IPS DF 4.7 (cell line): ENCODE data around the gene WAS.
A peak's percentile ranks its signal among the peaks of the same experiment; 100 is the strongest.

Source experiments
- DNase-seq: peaks from one replicate; pipeline ENCODE4 v3.0.0-alpha.2; 2013; ENCODE audit warnings: low spot score; ENCODE audit errors: extremely low read depth

Gene WAS

GRCh38 chrX:48711162-48711928 lies 27.7 kb downstream of the WAS start:
- no peak for DNase-seq

- no peak for DNase-seq
Measured at GRCh38 chrX:48711929-48712505, 28.4 kb downstream of the WAS start.

DNA sequence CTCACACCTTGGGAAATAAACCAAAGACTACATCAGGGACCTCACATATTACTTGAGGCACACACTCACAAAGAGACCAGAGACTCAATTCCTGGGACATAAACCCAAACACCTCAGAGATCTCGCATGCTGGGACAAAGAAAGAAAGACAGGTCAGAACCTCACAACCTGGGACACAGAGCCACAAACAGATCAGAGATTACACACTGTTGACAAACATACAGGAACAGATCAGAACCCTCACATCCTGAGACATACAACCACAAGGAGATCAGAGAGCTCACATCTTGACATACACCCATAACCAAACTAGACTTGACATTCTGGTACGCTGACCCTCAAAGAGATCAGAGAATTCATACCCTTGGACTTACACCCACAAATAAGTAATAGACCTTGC lies 30.2 kb downstream of the WAS start:
- no peak for DNase-seq

DNA sequence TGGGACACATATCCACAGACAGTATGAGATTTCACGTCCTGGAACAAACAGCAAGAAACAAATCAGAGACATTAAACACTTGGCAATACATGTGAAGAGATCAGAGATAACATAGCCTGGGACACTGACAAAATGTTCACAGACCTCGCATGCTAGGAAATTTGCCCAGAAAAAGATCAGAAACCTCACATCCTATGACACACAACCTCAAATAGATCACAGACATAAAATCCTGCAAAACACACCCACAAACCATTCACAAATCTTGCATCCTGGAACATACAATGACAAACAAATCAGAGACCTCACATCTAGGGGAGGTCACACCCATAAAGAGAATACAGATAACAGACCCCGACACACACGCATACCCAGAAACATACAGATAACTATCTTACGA lies 31.0 kb downstream of the WAS start:
- no peak for DNase-seq

DNA sequence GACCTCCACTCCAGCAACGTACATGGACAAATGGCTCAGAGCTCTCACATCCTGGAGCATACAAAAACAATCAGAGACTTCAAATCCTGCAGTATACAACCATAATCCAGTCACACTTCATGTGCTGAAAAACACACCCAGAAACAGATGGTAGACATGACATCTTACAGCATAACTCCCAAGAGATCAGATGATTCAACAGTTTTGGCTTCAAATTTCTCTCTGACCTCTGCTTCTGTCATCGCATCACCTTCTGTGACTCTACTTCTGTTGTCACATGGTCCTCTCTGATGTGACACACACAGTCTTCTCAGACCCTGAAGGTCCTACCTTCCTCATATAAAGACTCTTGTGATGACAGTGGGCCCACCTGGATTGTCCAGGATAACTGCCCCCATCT lies 31.5 kb downstream of the WAS start:
- DNase-seq: no peak

DNA sequence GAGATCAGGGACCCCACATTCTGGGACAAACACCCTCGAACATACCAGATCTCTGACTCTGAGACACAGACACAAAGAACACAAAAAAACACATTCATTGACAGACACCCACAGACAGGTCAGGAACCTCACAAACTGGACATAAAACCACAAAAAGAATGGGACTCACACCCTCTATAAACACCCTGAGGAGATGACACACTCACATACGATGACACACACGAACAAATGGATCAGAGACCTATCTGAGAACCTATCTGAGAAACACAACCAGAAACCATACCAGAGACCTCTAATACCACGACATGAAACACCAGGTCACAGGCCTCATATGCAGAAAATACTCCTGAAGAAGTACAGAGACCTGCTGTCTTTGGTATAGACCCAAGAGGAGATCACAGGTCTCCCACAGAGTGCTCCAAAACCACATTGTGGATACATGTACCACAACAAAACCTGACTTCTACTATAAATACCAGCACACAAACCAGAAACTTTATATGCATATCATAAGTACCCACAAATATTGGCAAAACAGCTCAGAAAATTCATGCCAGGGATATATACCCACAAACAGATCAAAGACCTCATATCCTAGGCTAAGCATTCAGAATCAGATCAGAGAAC lies 32.4 kb downstream of the WAS start:
- DNase-seq: no peak

DNA sequence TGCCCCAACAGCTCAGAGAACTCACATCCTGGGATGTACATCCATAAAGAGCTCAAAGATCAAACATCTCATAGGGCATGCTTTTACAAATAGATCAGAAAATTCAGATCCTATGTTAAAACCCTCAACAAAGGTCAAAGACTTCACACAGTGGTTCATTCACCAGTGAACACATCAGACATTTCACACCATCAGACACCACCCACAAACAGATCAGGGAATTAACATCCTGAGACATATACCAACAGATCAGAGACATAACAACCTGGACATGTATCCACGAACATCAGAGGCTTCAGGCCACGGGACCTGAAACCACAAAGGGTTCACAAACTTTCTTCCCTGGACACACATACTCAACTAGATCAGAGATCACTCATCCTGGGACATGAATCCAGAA lies 36.4 kb downstream of the WAS start:
- no peak for DNase-seq

- no peak for DNase-seq
Measured at GRCh38 chrX:48720577-48721250, 37.1 kb downstream of the WAS start.

DNA sequence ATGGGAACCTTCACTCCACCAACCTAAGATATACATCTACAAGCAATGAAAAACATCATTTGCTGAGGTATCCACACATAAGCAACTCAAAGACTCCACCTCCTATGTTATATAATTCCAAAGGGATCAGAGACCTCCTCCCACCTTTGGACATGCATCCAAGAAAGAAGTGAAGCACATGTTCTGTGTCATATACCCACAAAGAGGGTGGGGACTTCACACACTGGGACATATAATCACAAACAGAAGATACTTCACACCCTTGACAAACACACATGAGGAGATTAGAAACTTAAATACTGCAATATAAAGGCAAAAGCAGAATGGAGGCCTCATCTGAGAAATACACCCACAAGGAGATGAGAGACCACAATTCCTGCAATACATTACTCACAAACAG lies 38.3 kb downstream of the WAS start:
- DNase-seq: no peak

DNA sequence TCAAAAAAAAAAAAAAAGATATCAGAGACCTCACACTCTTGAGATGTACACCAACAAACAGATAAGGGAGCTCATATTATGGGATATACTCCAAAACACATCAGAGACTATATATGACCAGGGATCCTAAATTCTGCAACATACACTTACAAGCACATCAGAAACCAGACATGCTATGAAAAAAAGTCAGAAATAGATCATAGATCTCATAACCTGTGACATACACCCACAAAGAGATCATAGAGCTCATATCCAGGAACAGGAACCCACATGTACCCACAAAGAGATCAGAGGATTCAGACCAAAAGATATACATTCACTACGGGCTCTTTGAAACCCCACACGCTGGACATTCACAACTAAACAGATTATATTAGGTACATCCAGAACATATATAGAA lies 43.0 kb downstream of the WAS start:
- no peak for DNase-seq

DNA sequence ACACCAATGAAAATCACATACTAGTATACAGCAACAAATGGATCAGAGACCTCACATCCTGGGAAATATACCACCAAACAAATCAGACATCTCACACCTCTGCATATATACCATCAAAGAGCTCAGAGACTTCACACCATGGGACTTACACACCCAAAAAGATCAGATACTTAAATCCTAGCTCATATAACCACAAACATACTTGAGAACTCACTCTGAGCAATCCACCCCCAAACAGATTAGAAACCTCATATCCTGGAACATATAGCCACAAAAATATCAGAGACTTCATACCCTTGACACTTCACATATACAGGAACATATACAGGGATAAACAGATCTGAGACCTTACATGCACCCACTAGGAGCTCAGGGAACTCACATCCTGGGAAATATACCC lies 45.1 kb downstream of the WAS start:
- DNase-seq: no peak

DNA sequence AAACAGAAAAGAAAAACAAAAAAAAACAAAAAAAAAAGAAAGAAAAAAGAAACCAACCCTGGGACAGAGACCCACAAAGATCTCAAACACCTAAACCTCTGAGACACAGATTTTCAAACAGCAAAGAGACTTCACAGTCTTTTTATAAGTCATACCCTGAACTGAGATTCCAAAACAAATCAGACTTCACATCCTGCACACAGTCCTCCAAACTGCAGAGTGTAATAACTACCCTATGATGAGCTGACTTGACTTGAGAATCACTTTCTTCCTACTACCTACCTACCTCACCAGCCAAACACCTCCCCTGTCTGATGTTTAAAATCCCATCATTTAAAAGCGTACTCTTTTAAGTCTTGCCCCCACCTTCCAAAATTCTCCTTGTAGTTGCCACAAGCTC lies 52.7 kb downstream of the WAS start:
- no peak for DNase-seq

DNA sequence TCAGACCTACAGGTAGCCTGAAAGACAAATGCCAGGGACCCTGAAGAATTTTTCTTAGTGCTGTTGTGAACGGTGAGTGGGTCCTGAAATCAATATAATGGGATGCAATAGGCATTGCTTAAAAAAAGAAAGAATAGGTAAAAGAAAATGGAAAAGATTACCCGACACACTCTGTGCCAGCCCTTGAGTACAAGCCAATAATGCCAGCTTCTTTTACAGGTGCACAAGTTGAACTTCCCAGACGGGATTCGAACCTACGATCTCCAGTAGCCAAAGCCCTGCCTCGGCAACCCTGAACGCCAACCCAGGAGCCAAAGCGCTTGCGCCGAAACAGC lies 53.2 kb downstream of the WAS start:
- no peak for DNase-seq

DNA sequence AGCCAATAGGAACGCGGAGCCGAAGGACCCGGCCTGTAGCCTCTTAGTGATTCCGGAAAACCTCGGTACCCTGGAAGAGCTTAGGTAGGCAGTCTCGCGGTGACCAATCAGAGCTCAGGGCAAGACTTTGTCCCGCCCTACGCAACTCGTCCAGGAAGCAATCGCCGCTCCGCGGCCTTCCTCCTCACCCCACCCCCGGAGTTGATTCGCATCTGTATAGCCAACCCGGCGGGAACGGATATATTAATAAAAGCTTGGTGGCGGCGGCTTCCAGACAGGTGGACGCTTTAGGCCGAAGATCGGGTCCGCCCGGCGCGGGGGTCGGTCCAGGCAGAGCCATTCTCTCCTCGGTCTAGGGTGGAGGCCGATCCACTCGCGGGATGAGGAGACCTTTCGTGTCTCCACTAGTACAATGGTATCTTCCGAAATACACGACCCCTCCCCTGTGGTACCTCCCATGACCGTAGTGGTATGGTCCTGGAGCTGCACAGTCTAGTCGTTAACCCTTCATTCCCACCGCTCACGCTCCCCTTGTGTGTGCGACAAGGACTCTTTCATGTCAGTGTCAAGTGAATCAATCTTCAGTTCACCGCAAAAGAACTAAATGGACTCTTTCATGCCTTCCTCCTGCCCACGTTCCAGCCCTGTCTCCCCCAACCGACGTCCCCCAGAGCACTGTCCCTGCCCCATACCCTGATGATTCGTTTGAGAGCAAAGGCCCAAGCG lies 53.8 kb downstream of the WAS start:
- DNase-seq: peak; percentile 84

GRCh38 chrX:48737940-48738339 lies 54.3 kb downstream of the WAS start:
- DNase-seq: no peak
